Measurements from ENCODE around the gene RPS15. TPM values are rescaled to one million over a fixed set of nuclear protein-coding genes. Genes with fewer than 3 reads are reported as not detected.

Gene RPS15
- total RNA-seq, 1 experiment from 2014 or later: 1,862 TPM

DNA sequence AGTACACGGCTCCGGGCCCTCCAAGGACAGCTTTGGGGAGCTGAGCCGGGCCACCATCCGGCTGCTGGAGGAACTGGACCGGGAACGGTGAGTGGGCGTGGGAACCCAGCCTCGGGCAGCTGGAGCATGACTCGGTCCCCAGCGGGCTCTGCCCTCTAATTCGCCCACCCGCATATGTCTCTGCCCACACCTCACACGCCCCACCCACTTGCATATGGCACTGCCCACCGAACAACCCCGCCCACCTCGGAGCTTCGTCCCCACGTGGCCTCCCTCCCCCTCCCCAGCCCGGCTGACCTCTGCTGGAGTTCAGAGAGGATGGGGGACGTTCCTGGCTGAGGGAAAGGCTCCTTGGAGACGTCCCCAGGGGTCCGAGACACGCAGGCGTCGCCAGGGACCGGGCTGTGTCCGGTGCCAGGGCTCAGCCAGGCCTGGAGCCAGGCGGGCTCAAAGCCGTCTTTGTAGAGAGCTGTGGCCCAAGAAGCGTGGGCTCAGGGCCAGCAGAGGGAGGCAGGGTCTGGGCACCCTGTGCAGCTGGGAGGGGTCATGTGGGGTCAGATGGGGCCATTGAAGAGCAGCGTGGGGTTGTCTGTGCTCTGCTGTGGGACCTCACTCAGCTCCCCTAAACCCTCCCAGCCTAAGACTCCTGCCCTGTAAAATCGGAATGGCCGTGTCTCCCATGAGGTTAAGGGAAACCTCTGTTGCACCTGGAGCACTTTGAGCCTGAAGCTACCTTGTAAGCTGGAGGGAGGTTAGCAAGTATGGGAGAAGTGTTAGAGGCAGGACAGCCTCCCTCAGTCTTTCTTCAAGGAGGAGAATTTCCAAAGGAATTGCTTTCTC, 15.5 kb downstream of the RPS15 start:
- CTCF ChIA-PET: interaction anchor here (4.0 kb wide), 1 partner anchor 9 kb away, joined by 49 read pairs; no protein-coding TSS in a partner anchor
- Histone ChIP-seq H3K4me3 (replicated peaks in 1 of 2; ENCODE audit: low read depth in 1 of 2, low read length in 2 of 2) (no peak overlapping the region), H2AFZ (ENCODE audit: low read depth, low read length, poor library complexity, severe bottlenecking) (no peak overlapping the region), H3K9me3 (ENCODE audit: control insufficient read depth in 1 of 2, insufficient read depth in 1 of 2, low read depth in 1 of 2, low read length in 2 of 2) (no peaks in the 10 kb centered on the region), H3K4me2 (ENCODE audit: low read length) (no peak overlapping the region), H3K4me1 (ENCODE audit: control insufficient read depth in 1 of 2, insufficient read depth in 2 of 2, low read length in 2 of 2) (peaks cover 23 to 39% of the 10 kb centered on the region in 2 experiments), H3K27ac (ENCODE audit: low read depth, low read length) (no peak overlapping the region), H3K9ac (ENCODE audit: low read length) (no peak overlapping the region), H3K36me3 (ENCODE audit: control insufficient read depth in 1 of 2, insufficient read depth in 2 of 2, low read length in 2 of 2) (no peaks in the 10 kb centered on the region), H4K20me1 (ENCODE audit: insufficient read depth) (no peaks in the 10 kb centered on the region), H3K27me3 (ENCODE audit: insufficient read depth, low read length) (no peaks in the 10 kb centered on the region; the same call in 1 of the 2 replicates), H3K9me2 (ENCODE audit: insufficient read depth) (no peaks in the 10 kb centered on the region), H3K79me2 (ENCODE audit: insufficient read depth, low read length) (no peaks in the 10 kb centered on the region)
- BruUV-seq (replicated peaks): no TSS peak
- intact Hi-C loops (cut with micrococcal nuclease): no loop called here
- no peak for ATAC-seq
- TF ChIP-seq SP1 (IDR thresholded peaks at IDR 0.05; ENCODE audit: low read depth) (no peak), EGR1 (IDR thresholded peaks at IDR 0.05; ENCODE audit: low read depth) (peak; percentile 54; the same call in 1 of the 2 replicates)
- POLR2A ChIA-PET: interaction anchor here (1.2 to 3.3 kb wide), 2 partner anchors 9 to 185 kb away, joined by 5 to 28 read pairs; partner anchors contain the start of gene CIRBP
- RAD21 ChIA-PET (ENCODE audit: low non-redundant PET in 1 of 2, low total read pairs in 2 of 2, uncharacterized antibody in 2 of 2, unreplicated experiment in 2 of 2): no interaction called here
- no peak for DNase-seq (ENCODE audit: low read depth, low spot score)

DNA sequence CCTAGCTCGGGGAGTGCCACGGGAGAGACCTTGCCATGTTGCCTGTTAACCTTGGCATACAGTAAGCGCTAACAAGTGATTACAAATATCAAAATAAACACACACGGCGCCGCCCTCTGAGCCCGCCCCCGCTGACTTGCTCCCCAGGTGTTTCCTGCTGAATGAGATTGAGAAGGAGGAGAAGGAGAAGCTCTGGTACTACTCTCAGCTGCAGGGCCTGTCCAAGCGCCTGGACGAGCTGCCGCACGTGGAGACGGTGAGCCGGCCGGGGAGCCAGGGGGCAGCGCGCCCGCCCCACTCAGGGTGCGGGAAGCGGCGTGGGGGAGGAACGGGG, 16.8 kb downstream of the RPS15 start:
- H3K4me2 ChIP-seq (ENCODE audit: low read length): peak overlapping the region; percentile 93
- H3K27ac ChIP-seq (ENCODE audit: low read depth, low read length): peak overlapping the region; percentile 65
- ChIA-PET POLR2A (interaction anchor here (1.0 to 3.3 kb wide), 9 partner anchors 10 to 211 kb away, joined by 3 to 28 read pairs (median 6); partner anchors contain the start of genes CIRBP and REEP6), RAD21 (ENCODE audit: low non-redundant PET in 1 of 2, low total read pairs in 2 of 2, uncharacterized antibody in 2 of 2, unreplicated experiment in 2 of 2) (no interaction called here), CTCF (interaction anchor here (0.9 to 4.0 kb wide), 8 partner anchors 10 to 371 kb away, joined by 3 to 49 read pairs (median 4); partner anchors contain the start of gene CIRBP)
- H3K79me2 ChIP-seq (ENCODE audit: insufficient read depth, low read length): no peaks in the 10 kb centered on the region
- TF ChIP-seq ZFX (IDR thresholded peaks at IDR 0.05): peak; percentile 53; the same call in 1 of the 2 replicates
- TF ChIP-seq, protein P1, sequence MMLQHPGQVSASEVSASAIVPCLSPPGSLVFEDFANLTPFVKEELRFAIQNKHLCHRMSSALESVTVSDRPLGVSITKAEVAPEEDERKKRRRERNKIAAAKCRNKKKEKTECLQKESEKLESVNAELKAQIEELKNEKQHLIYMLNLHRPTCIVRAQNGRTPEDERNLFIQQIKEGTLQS (IDR thresholded peaks at IDR 0.05): no peak
- TF ChIP-seq, protein P2, sequence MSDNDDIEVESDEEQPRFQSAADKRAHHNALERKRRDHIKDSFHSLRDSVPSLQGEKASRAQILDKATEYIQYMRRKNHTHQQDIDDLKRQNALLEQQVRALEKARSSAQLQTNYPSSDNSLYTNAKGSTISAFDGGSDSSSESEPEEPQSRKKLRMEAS (IDR thresholded peaks at IDR 0.05): peak; percentile 77; the same call in 1 of the 2 replicates
- no peak for TF ChIP-seq EZH2 (IDR thresholded peaks at IDR 0.05)
- no peak for TF ChIP-seq YY1 (IDR thresholded peaks at IDR 0.05; ENCODE audit: extremely low read depth, insufficient replicate concordance, low read depth, low read length)
- peak; percentile 58; the same call in 1 of the 2 replicates for TF ChIP-seq EGR1 (IDR thresholded peaks at IDR 0.05; ENCODE audit: low read depth)
- no peak for TF ChIP-seq ZNF274 (IDR thresholded peaks at IDR 0.05; ENCODE audit: low read depth, low read length)
- TF ChIP-seq POLR2AphosphoS5 (IDR thresholded peaks at IDR 0.05; ENCODE audit: low read depth, low read length): no peak
- no peak for TF ChIP-seq FOSL1 (IDR thresholded peaks at IDR 0.05; ENCODE audit: low read depth)
- no peak for TF ChIP-seq SP1 (IDR thresholded peaks at IDR 0.05; ENCODE audit: low read depth)
- H3K9me2 ChIP-seq (ENCODE audit: insufficient read depth): no peaks in the 10 kb centered on the region
- intact Hi-C loops (cut with micrococcal nuclease): loop anchor here (1.0 kb wide), 1 partner anchor 36 kb away; the partner anchor contains the start of gene REEP6
- no peaks in the 10 kb centered on the region for H3K9me3 ChIP-seq (ENCODE audit: control insufficient read depth in 1 of 2, insufficient read depth in 1 of 2, low read depth in 1 of 2, low read length in 2 of 2)
- peak; percentile 6 for ATAC-seq
- H3K4me3 ChIP-seq (replicated peaks in 1 of 2; ENCODE audit: low read depth in 1 of 2, low read length in 2 of 2): peak overlapping the region; percentile 40 to 62
- BruUV-seq (replicated peaks): no TSS peak
- no peaks in the 10 kb centered on the region for H3K36me3 ChIP-seq (ENCODE audit: control insufficient read depth in 1 of 2, insufficient read depth in 2 of 2, low read length in 2 of 2)
- H3K9ac ChIP-seq (ENCODE audit: low read length): peak overlapping the region; percentile 50
- H3K4me1 ChIP-seq (ENCODE audit: control insufficient read depth in 1 of 2, insufficient read depth in 2 of 2, low read length in 2 of 2): peaks cover 23 to 47% of the 10 kb centered on the region in 2 experiments
- H4K20me1 ChIP-seq (ENCODE audit: insufficient read depth): no peaks in the 10 kb centered on the region
- DNase-seq (ENCODE audit: low read depth, low spot score): no peak
- no peaks in the 10 kb centered on the region; the same call in 1 of the 2 replicates for H3K27me3 ChIP-seq (ENCODE audit: insufficient read depth, low read length)
- no peak overlapping the region for H2AFZ ChIP-seq (ENCODE audit: low read depth, low read length, poor library complexity, severe bottlenecking)
